GM21529 (cell line): Measurements from ENCODE around the gene TADA2A.
A peak's percentile ranks its signal among the peaks of the same experiment; 100 is the strongest.
"Not testable (repeated sequence)": the region's sequence is repeated elsewhere in the genome, so short reads cannot be mapped to it uniquely, and the experiment has no call there.

ENCODE experiments used
- ATAC-seq: cut with Tn5 transposase; IDR thresholded peaks from one replicate; pipeline ENCODE4 v1.9.1; 2021; ENCODE audit not compliant: unreplicated experiment

Gene TADA2A

DNA sequence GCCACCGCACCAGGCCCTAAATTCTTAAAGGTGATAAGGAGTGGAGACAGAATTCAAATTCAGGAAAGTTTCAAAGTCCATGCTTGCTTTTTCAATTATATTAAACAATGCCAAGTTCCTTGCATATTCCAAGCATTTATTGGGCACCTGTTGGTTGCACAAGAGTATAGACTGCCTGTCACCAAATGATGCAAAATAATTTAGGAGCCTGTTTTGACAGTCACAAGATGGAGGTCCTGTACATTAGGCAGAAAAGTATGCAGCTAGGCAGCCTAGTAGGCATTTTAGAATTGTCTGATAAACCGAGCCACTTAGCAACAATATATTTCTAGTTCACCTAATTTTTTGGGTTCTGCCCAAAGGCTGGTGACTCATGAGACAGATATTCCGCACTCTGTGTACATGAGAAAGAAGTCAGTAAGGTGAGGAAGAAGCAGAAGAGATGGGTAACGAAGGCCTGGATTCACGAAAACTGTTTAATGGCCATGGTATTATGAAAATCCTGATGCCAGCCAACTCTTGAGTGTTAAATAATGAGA, 7.4 kb upstream of the TADA2A start:
- ATAC-seq, result no peak

GRCh38 chr17:37400505-37400904, 6.2 kb upstream of the TADA2A start:
- no peak for ATAC-seq

DNA sequence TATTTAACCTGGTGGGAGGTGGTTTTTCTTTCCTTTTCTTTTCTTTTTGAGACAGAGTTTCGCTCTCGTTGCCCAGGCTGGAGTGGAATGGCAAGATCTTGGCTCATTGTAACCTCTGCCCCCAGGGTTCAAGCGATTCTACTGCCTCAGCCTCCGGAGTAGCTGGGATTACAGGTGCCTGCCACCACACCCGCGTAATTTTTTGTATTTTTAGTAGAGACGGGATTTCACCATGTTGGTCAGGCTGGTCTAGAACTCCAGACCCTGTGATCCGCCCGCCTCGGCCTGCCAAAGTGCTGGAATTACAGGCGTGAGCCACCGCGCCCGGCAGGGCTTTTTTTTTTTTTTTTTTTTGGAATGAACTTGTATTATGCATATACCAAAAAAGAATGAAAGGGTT, 1.2 kb upstream of the TADA2A start:
- ATAC-seq, result not testable (repeated sequence)

GRCh38 chr17:37405955-37406634, 591 bp upstream of the TADA2A start:
- peak; percentile 35 for ATAC-seq

- not testable (repeated sequence) for ATAC-seq
These were observed 1.4 kb downstream of the TADA2A start for GRCh38 chr17:37408145-37408479.

GRCh38 chr17:37410357-37410756, 3.7 kb downstream of the TADA2A start:
- ATAC-seq, result no peak

DNA sequence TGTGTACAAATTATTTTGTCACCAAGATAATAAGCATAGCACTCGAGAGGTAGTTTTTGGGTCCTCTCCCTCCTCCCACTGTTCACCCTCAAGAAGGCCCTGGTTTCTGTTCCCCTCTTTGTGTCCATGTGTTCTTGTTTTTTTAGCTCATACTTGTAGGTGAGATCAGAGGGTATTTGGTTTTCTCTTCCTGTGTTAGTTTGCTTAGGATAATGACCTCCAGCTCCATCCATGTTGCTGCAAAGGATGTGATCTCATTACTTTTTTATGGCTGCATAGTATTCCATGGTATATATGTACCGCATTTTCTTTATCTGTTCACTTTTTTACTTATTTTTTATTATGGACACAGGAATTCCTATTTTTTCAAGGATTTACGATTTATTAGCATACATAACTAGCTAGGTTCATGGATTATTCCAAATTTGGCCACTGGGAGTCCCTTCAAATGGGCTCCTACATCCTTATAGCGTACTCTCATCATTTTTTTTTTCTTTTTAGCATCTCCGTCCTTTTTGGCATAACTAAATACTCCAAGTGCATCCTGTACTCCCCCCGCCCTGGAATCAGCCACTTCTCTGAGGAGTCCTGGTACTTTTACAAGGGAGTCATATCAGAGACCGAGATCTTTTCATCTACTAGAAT, 7.3 kb downstream of the TADA2A start:
- ATAC-seq, result no peak

DNA sequence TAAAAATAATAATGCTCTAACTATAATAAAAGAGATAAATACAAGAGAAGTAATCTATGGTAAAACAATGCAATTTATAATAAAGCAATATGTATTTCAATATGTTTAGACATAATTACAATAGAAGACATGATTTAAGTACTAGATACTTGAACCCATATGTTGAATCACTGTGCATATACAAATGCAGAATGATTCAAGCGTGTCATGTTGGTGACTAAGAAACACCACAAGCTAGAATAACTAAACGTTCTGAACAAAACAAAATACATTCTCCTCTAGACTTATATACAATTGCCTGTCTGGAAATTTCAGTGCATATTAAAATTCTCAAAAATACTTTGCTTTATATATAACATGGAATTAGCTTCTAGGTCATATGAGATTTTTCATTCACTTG, 11.2 kb downstream of the TADA2A start:
- no peak for ATAC-seq

GRCh38 chr17:37422971-37423625, 16.4 kb downstream of the TADA2A start:
- no peak for ATAC-seq

- no peak for ATAC-seq
These were observed 18.6 kb downstream of the TADA2A start for GRCh38 chr17:37425268-37425667.

DNA sequence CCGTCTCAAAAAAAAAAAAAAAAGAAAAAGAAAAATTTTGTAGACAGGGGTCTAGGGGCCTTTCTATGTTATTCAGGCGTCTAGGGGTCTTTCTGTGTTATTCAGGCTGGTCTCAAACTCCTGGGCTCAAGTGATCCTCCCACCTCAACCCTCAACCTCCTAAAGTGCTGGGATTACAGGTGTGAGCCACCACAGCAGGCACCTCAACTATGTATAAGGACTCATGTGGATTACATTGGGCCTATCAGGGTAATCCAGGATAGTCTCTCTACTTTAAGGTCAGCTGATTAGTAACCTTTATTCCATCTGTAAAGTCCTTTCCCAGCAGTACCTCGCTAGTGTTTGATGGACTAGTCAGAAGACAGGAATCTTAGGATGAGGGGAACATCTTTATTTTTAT, 22.4 kb downstream of the TADA2A start:
- no peak for ATAC-seq

DNA sequence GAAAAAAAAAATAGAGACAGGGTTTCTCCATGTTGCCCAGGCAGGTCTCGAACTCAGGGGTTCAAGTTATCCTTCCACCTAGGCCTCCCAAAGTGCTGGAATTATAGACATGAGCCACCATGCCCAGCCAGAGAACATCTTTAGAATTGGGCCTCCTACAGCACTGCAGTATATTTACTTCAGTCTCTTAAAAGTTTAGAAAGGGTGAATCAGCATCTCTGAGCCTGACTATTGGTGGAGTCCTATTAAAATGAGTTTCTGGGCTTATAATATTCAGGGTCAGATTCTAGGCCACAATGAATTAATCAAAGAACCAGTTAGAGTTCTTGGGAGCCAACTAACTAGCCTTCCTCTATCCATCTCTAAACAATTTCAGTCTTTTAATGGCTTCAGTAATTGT, 22.8 kb downstream of the TADA2A start:
- no peak for ATAC-seq

DNA sequence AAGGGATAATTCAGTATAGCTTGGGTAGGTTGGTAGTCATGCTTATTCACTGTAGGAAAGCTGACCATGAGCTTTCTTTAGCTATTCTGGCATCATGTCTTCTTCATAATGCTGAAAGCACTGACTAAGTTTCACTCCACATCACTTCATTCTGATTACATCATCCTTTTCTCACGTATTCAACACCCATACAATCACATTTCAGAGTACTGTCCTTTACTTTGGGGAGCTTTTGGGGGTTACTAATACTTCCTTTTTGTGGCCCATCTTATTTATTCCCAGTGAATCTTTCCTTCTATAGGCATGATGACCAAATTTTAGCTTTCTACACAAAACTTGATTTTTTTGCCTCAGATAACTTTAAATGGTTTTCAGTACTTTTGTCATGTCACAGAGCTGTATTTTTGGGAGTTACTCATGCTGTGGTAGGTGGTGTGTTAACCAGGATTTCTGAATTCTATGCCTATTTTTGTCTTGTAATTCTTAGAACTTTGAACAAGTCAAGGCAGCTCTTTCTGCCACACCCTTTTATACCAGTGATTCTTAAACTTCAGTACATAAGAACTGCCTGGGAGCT, 23.5 kb downstream of the TADA2A start:
- ATAC-seq, result no peak

DNA sequence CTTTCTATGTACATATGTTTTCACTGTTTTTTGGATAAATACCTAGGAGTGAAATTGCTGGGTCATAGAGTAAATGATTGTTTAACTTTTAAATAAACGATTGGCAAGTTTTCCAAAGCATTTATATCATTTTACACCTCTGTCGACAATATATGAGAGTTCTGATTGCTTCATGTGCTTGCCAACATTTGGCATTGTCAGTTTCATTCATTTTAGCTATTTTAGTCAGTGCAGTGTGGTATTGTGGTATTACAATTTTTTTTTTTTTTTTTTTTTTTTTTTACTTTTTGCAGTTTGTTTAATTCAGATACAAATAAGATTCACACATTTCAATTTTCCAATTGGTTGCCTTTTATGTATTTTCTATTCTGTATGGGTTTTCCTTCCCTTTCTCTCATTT, 26.0 kb downstream of the TADA2A start:
- ATAC-seq, result no peak

DNA sequence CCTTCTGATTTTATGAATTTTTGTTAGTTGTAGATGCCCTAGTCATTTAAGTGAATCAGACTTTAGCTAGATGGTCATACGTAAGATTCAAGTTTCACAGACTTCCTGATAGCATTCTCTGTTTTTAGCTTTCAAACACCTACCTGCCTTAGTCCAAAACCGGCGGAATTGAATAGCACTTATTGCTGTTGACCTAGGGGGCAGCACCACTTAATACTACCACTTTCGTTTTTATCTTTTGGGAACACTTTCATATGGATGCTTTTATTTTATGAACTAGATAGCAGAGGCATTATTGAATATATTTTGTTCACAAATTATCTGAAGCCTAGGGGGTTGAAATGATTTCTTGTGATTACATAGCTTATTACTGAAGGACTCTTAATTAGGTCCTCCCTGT, 31.5 kb downstream of the TADA2A start:
- no peak for ATAC-seq

DNA sequence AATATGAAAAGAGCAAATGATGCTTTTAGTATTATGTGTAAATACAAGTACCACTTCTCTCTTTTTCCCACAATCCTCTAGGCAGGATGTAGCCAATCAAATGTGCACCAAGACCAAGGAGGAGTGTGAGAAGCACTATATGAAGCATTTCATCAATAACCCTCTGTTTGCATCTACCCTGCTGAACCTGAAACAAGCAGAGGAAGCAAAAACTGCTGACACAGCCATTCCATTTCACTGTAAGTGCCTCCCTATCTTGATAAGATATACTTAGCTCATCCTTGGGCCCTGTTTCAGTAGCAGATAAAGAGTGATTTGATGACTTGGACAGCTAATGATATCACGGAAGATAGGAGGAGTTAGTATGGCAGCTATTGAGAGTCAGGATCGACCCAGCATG, 33.7 kb downstream of the TADA2A start:
- no peak for ATAC-seq

DNA sequence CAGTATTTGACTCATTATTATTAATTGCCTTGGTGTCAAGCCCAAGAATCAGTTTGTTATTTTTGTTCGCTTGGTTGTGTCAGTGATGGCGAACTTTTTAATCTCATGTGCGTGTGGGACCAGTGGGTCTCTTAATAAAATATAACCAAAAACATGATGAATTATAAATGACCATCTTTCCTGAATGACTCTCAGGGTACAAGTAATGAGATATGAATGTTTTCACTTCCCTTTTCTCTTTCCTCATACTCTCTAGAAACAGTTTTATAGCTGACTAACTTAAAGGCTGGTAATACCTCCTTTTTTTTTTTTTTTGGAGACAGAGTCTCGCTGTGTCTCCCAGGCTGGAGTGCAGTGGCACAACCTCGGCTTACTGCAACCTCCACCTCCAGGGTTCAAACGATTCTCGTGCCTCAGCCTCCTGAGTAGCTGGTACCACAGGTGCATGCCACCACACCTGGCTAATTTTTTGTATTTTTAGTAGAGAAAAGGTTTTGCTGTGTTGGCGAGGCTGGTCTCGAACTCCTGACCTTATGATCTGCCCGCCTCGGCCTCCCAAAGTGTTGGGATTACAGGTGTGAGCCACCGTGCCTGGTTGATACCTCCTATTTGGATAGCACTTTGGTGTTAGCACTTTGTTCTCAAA, 34.8 kb downstream of the TADA2A start:
- not testable (repeated sequence) for ATAC-seq

GRCh38 chr17:37446027-37446426, 39.3 kb downstream of the TADA2A start:
- ATAC-seq, result no peak

- no peak for ATAC-seq
These were observed 41.0 kb downstream of the TADA2A start for GRCh38 chr17:37447641-37448040.

GRCh38 chr17:37450112-37450511, 43.4 kb downstream of the TADA2A start:
- no peak for ATAC-seq

- ATAC-seq, result not testable (repeated sequence)
These were observed 51.1 kb downstream of the TADA2A start for GRCh38 chr17:37457801-37458200.
